Measurements from ENCODE around the gene PAK2.

- TF ChIP-seq CTCF (conservative IDR thresholded peaks at IDR 0.05; ENCODE audit: low read length) = no peak
- no peak for TF ChIP-seq EZH2phosphoT487 (IDR thresholded peaks at IDR 0.05; ENCODE audit: borderline replicate concordance, low read depth, low read length)
These were observed 31.4 kb downstream of the PAK2 start for GRCh38 chr3:196771067-196771466.
